HG03520 (cell line): ENCODE data around the gene PANK4.
A peak's percentile ranks its signal among the peaks of the same experiment; 100 is the strongest.
"Not testable (repeated sequence)": the region's sequence is repeated elsewhere in the genome, so short reads cannot be mapped to it uniquely, and the experiment has no call there.

Source experiments
- ATAC-seq: cut with Tn5 transposase; IDR thresholded peaks from one replicate; pipeline ENCODE4 v1.9.1; 2021; ENCODE audit warnings: mild to moderate bottlenecking, moderate library complexity; ENCODE audit not compliant: unreplicated experiment

Gene PANK4

GRCh38 chr1:2559509-2560298 lies 33.3 kb upstream of the PANK4 start:
- ATAC-seq = no peak

GRCh38 chr1:2558861-2559260 lies 32.5 kb upstream of the PANK4 start:
- no peak for ATAC-seq

- no peak for ATAC-seq
These were observed 32.0 kb upstream of the PANK4 start for GRCh38 chr1:2558420-2558819.

- no peak for ATAC-seq
These were observed 31.3 kb upstream of the PANK4 start for GRCh38 chr1:2557482-2558400.

GRCh38 chr1:2556678-2557481 lies 30.5 kb upstream of the PANK4 start:
- no peak for ATAC-seq

GRCh38 chr1:2556277-2556677 lies 29.9 kb upstream of the PANK4 start, which contains the start of gene TNFRSF14:
Gene TNFRSF14 (plus strand): TSS chr1:2556371. CDS start chr1:2556665, 294 bp downstream.
- ATAC-seq = peak; percentile 40

- peak; percentile 37 for ATAC-seq
These were observed 29.4 kb upstream of the PANK4 start for GRCh38 chr1:2555634-2556276.

GRCh38 chr1:2554621-2555387 lies 28.4 kb upstream of the PANK4 start:
- ATAC-seq = no peak

- ATAC-seq = no peak
These were observed 27.6 kb upstream of the PANK4 start for GRCh38 chr1:2553871-2554620.

- not testable (repeated sequence) for ATAC-seq
These were observed 26.7 kb upstream of the PANK4 start for GRCh38 chr1:2553076-2553475.

GRCh38 chr1:2552189-2552588 lies 25.8 kb upstream of the PANK4 start:
- no peak for ATAC-seq

GRCh38 chr1:2551544-2551943 lies 25.1 kb upstream of the PANK4 start:
- ATAC-seq = not testable (repeated sequence)

GRCh38 chr1:2550309-2550861 lies 24.0 kb upstream of the PANK4 start:
- ATAC-seq = not testable (repeated sequence)

GRCh38 chr1:2549367-2550029 lies 23.1 kb upstream of the PANK4 start:
- not testable (repeated sequence) for ATAC-seq

GRCh38 chr1:2548068-2548589 lies 21.7 kb upstream of the PANK4 start:
- peak; percentile 18 for ATAC-seq

GRCh38 chr1:2547210-2548067 lies 21.0 kb upstream of the PANK4 start:
- no peak for ATAC-seq
